Activated naive CD4-positive, alpha-beta T cell treated with anti-CD3 and anti-CD28 coated beads, Interleukin-2, amount 10 ng/mL, durations not matched to agents 7 days and 5 days (primary cell): ENCODE data around the gene SNAPC4.

ENCODE experiments used
- CTCF ChIA-PET: fragments of 350-600 bp; sonication (Branson Sonifier 250); formaldehyde crosslinking; loops from one replicate; lab custom pipeline; 2021; ENCODE audit warnings: antibody characterized with exemption; lab: Charles Lee
- DNase-seq: peaks from one replicate; pipeline ENCODE4 v3.0.0-alpha.2; 2020
- H3K27ac Mint-ChIP-seq: one replicate; pipeline ENCODE4 v1.8.0; 2021; ENCODE audit warnings: mild to moderate bottlenecking, moderate library complexity, mixed read lengths
- H3K27me3 Mint-ChIP-seq: one replicate; pipeline ENCODE4 v1.8.0; 2021; ENCODE audit warnings: mild to moderate bottlenecking, mixed read lengths
- H3K36me3 Mint-ChIP-seq: one replicate; pipeline ENCODE4 v1.8.0; 2021; ENCODE audit warnings: mixed read lengths
- H3K4me1 Mint-ChIP-seq: one replicate; pipeline ENCODE4 v1.8.0; 2021; ENCODE audit warnings: mixed read lengths
- H3K4me3 Mint-ChIP-seq: one replicate; pipeline ENCODE4 v1.8.0; 2021; ENCODE audit warnings: mild to moderate bottlenecking, moderate library complexity, mixed read lengths
- H3K9me3 Mint-ChIP-seq: one replicate; pipeline ENCODE4 v1.8.0; 2021; ENCODE audit warnings: mixed read lengths

The SNAPC4 gene

DNA sequence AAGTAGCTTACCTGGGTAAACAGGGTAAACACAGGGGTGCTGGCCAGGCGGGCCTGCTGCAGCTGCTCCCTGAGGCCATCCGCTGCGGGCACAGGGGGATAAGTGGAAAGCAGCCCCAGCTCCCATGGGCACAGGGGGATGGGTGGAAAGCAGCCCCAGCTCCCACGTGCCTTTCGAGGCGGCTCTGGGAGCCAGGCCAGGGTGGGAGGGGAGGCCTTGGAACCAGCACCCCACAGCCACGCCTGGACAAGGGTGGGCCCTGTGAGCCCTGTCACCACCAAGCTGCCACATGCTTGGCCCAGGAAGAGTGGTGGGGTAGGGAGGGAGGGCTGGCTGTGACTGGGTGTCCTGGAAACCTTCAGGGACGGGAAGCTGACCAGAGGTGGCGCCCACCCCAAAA is 18.7 kb downstream of the SNAPC4 start:
- CTCF ChIA-PET, result no interaction called here
- H3K4me3 Mint-ChIP-seq, result no peak overlapping the region
- H3K36me3 Mint-ChIP-seq, result peaks cover 11% of the 10 kb centered on the region
- H3K27ac Mint-ChIP-seq, result no peak overlapping the region
- H3K27me3 Mint-ChIP-seq, result no peaks in the 10 kb centered on the region
- no peaks in the 10 kb centered on the region for H3K4me1 Mint-ChIP-seq
- H3K9me3 Mint-ChIP-seq, result no peaks in the 10 kb centered on the region
- DNase-seq, result no peak

DNA sequence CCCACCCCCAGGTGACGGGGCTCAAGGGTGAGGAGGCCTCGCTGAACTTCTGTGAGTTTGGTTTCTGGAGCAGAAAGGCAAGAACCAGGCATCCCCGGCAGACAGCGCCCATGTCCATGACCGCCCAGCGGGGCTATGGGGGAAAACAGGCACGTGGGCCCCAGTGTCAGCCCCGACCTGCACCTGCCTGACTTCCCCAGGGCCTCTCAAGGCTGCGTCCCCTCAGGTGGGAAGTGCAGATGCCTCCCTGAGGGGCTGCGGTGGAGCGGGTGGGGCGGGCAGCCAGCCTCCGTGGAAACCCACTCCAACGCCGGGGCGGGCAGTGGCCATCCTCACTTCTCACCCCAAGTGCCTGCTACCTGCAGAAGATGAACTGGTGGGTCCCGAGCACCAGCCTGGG is 19.6 kb downstream of the SNAPC4 start:
- DNase-seq, result no peak
- H3K27me3 Mint-ChIP-seq, result no peaks in the 10 kb centered on the region
- CTCF ChIA-PET, result no interaction called here
- no peak overlapping the region for H3K4me3 Mint-ChIP-seq
- H3K9me3 Mint-ChIP-seq, result no peaks in the 10 kb centered on the region
- no peak overlapping the region for H3K27ac Mint-ChIP-seq
- H3K4me1 Mint-ChIP-seq, result no peaks in the 10 kb centered on the region
- H3K36me3 Mint-ChIP-seq, result peaks cover 9% of the 10 kb centered on the region

DNA sequence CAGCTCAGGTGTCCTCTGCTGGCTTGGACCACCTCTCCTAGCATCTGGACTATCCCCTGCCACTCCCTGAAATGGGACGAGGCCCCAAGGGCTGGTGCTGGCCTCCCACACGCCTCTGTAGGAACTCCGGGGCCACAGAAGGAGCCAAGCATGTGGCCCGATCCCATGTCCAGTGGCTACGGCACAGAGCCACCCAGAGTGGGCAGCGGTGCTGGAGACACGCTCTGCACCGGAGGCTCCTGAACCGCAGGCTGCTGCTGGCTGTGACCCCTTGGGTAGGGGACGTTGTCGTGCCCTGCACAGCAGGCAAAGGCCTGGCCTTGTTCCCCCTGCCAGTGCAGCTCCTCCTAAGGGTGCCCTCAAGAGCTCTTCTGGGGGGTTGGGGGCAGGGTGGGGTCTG is 20.1 kb downstream of the SNAPC4 start:
- Mint-ChIP-seq H3K4me1 (no peaks in the 10 kb centered on the region), H3K9me3 (no peaks in the 10 kb centered on the region), H3K36me3 (peaks cover 6% of the 10 kb centered on the region), H3K27me3 (no peaks in the 10 kb centered on the region), H3K27ac (no peak overlapping the region), H3K4me3 (no peak overlapping the region)
- DNase-seq, result no peak
- CTCF ChIA-PET, result no interaction called here

DNA sequence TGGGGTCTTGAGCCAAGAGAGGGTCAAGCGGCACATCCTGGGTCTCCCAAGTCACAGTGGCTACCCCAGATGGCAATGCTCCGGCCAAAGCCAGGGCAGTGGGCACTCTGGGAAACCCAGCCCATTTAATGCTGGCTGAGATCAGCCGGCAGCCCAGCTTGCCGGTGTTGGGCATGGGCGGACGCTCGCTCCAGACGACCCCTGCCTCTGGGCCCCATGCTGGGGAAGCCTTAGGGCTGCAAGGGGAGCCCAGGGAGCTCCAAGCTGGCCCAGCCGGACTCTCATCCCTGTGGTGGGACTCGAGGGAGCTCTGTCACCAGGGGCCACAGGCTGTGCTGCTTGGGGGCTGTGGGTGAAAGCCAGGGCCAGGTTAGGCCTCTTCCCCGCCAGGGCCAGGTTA is 20.6 kb downstream of the SNAPC4 start:
- CTCF ChIA-PET, result no interaction called here
- peaks cover 2% of the 10 kb centered on the region for H3K36me3 Mint-ChIP-seq

DNA sequence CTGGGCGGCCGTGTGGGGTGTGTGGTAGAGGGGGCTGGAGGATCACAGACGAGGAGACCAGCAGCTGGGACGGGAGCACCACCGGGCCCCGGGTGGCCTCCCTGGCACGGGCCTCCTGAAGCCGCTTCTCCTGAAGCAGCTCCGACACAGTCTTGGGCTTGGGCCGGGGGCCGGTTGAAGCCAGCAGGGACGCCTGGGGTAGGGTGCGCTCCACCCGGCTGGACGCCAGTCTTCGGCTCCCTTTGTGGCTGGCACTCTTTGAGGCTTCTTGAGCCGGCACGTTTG is 21.0 kb downstream of the SNAPC4 start:
- CTCF ChIA-PET, result no interaction called here
- peaks cover 2% of the 10 kb centered on the region for H3K36me3 Mint-ChIP-seq
- H3K4me3 Mint-ChIP-seq, result no peak overlapping the region
- H3K4me1 Mint-ChIP-seq, result no peaks in the 10 kb centered on the region
- no peaks in the 10 kb centered on the region for H3K27me3 Mint-ChIP-seq
- H3K27ac Mint-ChIP-seq, result no peak overlapping the region
- no peaks in the 10 kb centered on the region for H3K9me3 Mint-ChIP-seq
- DNase-seq, result no peak

More for the DNA sequence above, 20.6 kb downstream of the SNAPC4 start:
- Mint-ChIP-seq H3K4me3 (no peak overlapping the region), H3K27me3 (no peaks in the 10 kb centered on the region), H3K9me3 (no peaks in the 10 kb centered on the region), H3K4me1 (no peaks in the 10 kb centered on the region), H3K27ac (no peak overlapping the region)
- DNase-seq, result no peak

DNA sequence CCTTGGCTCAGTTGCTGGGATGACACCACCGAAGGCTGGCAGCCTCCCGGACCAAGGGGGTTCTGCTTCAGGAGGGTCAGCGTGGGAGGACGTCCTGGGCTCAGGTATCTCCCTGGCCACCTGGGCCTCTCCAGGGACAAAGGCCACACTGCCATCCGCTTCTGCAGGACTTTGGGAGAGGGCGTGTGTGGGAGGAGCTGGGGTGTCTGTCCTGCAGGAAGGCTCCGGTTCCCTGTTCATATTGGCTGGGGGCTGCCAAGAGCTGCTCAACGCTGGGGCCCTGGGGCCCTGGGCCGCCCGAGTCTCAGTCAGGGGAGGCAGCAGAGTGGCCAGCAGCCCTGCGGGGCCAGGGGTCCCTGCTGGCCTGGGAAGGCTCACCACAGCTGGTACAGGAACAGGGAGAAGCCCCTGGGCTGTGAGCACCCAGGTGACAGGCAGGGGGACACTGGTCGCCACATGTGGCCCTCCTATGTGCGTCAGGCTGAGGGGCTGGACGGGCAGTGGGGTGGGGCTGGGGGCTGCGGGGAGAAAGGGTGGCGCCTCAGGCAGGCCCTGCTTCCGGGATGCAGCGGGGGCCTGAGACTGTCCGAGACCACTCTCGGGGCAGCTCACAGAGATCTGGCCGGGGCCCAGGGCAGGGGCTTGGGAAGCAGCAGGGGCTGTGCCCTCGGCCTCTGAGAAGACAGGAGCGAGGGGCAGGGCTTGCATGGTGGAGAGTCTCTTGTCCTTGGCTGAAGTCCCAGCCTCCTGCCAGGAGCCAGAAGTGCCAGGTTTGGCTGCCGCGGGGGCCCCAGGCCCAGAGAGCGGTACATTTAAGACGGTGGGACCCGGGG is 21.6 kb downstream of the SNAPC4 start:
- Mint-ChIP-seq H3K27ac (no peak overlapping the region), H3K4me3 (no peak overlapping the region), H3K36me3 (no peaks in the 10 kb centered on the region), H3K4me1 (no peaks in the 10 kb centered on the region), H3K9me3 (no peaks in the 10 kb centered on the region), H3K27me3 (no peaks in the 10 kb centered on the region)
- DNase-seq, result no peak
- CTCF ChIA-PET, result no interaction called here

DNA sequence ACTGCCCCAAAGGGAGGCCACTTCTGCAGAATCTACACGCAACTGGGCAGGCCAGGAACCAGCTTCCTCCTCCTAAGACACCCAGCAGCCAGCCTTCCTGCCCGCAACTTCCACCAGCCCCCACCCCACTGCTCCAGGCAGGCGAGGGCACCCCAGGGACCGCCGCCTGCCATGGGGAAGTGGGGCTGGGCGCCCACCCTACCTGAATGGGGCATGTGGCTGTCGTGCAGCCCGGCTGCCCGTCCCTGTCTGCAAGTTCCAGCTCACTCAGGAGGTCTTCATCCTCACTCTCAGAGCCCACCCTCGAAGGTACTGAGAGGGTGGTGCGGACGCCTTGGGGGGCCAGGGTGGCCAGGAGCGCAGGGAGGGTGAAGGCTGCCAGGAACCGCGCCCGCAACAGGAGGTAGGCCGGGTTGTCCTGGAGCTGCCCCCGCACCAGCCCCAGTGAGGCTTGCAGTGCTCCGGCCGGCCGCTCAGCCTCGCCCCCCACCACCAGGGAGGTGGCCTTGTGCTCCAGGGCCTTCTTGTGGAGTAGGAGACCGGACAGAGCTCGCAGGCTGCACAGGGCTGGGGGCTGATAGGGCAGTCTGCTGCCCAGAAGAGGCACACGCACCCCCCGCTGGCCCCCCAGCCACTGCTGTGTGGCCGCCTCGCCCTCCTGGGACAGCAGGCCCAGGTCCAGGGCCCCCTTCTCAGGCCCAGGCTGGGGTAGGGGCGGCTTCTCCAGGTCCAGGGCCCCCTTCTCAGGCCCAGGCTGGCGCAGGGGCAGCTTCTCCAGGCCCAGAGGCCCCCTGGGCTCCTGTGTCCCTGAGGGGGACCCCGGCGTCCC is 22.4 kb downstream of the SNAPC4 start:
- Mint-ChIP-seq H3K4me3 (no peak overlapping the region), H3K27me3 (no peaks in the 10 kb centered on the region), H3K36me3 (no peaks in the 10 kb centered on the region), H3K27ac (no peak overlapping the region), H3K4me1 (no peaks in the 10 kb centered on the region), H3K9me3 (no peaks in the 10 kb centered on the region)
- DNase-seq, result no peak
- CTCF ChIA-PET, result no interaction called here

DNA sequence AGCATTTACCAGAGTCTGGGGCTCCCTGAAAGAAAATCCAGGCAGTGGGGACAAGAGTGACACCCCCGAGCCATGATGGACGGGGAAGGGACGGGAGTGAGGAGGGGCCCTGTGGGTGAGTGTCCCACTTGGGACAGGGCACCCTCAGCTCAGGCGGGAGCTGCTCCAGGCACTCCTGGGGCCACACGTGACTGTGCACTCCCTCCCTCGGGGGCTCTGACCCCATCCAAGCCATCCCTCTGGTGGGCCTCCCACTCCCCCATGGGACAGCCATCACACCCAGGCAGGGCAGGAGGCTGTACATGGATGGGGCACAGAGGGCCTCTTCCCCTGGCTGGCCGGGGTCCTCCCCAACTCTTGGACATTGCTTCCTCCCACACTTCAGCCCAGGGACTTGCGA is 23.5 kb downstream of the SNAPC4 start:
- no peaks in the 10 kb centered on the region for H3K27me3 Mint-ChIP-seq
- H3K36me3 Mint-ChIP-seq, result no peaks in the 10 kb centered on the region
- no peak overlapping the region for H3K27ac Mint-ChIP-seq
- H3K4me1 Mint-ChIP-seq, result no peaks in the 10 kb centered on the region
- CTCF ChIA-PET, result no interaction called here
- H3K4me3 Mint-ChIP-seq, result no peak overlapping the region
- DNase-seq, result no peak
- no peaks in the 10 kb centered on the region for H3K9me3 Mint-ChIP-seq

DNA sequence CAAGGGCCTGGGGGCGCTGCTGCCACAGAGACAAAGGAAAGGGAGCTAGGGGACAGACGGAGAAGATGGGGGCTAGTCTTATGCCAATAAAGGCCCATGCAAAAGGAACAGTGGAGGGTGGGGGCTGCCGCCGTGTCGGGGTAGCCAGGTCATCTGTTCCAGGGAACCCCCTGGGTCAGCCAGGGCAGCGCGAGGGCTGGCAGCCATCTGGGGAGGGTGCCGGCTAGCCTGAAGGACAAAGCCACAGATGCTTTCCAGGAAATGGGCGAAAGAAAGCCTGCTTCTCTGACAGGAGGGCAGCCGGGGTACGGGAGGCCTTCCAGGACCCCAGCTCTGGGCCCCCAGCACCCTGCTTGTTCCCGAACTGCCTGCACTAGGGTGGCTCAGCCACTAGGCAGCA is 24.9 kb downstream of the SNAPC4 start:
- no peaks in the 10 kb centered on the region for H3K9me3 Mint-ChIP-seq
- no peaks in the 10 kb centered on the region for H3K27me3 Mint-ChIP-seq
- no peaks in the 10 kb centered on the region for H3K36me3 Mint-ChIP-seq
- H3K4me1 Mint-ChIP-seq, result no peaks in the 10 kb centered on the region
- CTCF ChIA-PET, result interaction anchor here (0.6 kb wide), 1 partner anchor 26 kb away, joined by 3 read pairs; no protein-coding TSS in a partner anchor
- H3K27ac Mint-ChIP-seq, result no peak overlapping the region
- H3K4me3 Mint-ChIP-seq, result no peak overlapping the region
- DNase-seq, result no peak

DNA sequence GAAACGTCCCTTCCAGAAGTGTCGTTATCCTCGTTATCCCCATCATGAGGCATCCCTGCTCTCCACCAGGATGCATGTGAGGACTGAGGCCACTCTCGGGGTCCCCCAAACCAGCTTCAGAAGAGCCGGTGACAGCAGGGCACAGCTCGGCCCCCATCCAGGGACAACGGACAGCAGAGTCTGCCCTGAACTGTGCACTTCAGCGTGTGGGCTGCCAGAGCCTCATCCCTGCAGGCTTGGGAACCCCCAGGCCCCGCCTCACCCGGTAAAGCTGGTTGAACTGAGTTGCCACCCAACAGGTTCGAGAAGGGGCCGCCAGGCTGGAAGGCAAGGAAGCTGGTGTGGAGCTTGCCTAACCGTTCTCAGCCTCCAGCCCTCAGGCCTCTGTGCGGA is 25.8 kb downstream of the SNAPC4 start:
- H3K36me3 Mint-ChIP-seq, result no peaks in the 10 kb centered on the region
- DNase-seq, result no peak
- H3K27me3 Mint-ChIP-seq, result no peaks in the 10 kb centered on the region
- H3K4me3 Mint-ChIP-seq, result no peak overlapping the region
- CTCF ChIA-PET, result no interaction called here
- no peak overlapping the region for H3K27ac Mint-ChIP-seq
- no peaks in the 10 kb centered on the region for H3K9me3 Mint-ChIP-seq
- H3K4me1 Mint-ChIP-seq, result no peaks in the 10 kb centered on the region

DNA sequence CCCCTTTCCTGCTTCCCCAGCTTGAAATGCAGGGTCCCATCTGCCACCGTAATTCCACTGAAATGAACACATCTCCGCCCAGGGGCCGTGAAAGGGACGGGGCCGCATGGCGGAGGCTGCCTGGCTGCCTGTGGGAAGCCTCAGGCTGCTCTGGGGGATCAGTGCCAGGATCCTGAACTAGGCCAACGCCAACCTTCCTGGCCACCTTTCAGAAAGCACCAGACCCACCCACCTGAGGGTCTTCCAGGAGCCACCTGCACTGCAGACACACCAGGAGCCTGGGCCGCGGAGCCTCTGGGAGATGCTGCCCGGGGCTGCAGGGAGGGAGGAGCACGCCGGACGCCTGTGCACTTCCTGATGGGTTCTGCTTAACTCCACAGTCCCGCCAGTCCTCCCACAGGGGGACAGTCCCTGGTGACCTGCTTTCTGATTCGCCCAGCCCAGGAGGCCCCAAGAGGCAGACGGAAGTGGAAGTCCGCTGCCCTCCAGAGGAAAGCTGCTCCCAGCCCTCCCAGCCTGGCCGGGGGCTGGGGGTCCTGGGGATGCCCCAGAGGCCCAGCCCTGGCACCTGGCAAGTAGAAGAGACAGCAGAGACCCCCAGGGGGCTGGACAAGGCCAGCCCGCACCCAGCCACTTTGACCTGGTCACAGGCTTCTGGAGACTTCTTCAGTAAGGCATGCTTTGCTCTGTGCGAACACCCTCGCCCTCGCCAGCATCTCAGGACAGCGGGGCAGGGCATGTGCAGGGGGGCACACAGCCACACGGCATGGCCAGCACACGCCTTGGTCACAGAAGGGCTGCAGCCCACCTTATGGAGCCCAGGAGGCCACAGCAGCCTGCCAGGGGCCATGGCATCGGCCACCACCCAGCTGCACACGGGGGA is 26.4 kb downstream of the SNAPC4 start, which contains the start of gene CARD9:
CARD9 (minus strand) TSS at position 370 of the 883 bp plus-strand sequence. CDS start 1,591 bp downstream, outside the sequence.
- DNase-seq, result no peak
- Mint-ChIP-seq H3K27ac (no peak within 1 kb of the TSS), H3K27me3 (no peaks in the 10 kb centered on the region), H3K9me3 (no peaks in the 10 kb centered on the region), H3K4me1 (no peaks in the 10 kb centered on the region), H3K36me3 (no peaks in the 10 kb centered on the region), H3K4me3 (no peak within 1 kb of the TSS)
- CTCF ChIA-PET, result no interaction called here

DNA sequence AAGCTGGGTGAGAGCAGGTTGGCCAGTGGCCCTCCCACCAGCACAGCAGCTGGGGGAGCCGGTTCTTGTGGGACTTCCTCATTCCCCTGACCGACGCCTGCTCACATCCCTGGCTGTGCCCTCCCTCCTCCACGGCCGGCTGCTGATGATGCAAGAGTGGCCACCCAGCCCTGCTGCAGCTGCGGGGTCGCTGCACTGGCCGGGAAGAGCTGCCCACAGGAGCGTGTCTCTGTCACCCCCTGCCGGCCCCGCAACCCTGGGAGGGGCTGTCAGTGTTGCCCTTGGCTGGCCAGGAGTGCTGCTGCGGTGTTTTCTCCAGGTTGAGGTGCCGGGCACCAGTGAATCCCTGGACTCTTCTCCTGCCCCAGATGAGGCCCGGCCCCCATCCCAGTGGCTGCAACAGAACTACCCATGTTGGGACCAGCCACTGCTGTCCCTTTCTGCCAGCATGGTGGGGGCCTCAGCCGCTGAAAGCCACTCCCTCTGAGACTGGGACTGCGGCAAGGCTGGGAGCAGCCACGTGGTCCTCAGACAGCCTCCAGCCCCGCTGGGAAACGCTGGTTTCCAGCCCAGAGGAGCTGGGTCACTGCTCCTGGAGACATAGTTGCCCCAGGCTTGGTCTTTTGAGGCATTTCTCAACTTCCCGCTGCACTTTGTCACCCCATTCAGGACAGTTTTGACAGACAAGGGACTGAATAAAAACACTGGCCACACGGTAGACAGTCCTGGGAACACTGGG is 27.2 kb downstream of the SNAPC4 start:
- Mint-ChIP-seq H3K4me3 (no peak overlapping the region), H3K36me3 (no peaks in the 10 kb centered on the region), H3K9me3 (no peaks in the 10 kb centered on the region), H3K4me1 (no peaks in the 10 kb centered on the region), H3K27ac (no peak overlapping the region), H3K27me3 (no peaks in the 10 kb centered on the region)
- CTCF ChIA-PET, result interaction anchor here (0.6 kb wide), 1 partner anchor 32 kb away, joined by 3 read pairs; no protein-coding TSS in a partner anchor
- DNase-seq, result no peak

DNA sequence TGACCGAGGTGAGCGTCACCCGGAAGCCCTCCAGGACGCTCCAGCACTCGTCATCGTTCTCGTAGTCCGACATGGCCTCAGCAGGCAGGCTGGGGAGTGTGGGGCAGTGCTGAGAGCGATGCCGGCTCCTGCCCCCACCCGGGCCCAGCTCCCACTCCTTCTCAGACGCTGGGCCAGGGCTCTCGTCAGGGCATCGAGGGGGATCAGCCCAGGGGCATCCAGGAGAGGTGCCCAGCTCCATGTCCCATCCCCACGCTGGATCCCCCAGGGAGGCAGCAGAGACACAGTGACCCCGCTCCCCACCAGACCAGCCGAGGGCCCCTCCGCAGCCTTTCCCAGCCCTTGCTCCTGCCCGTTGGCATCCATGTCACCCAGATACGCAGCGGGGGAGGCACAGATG is 28.0 kb downstream of the SNAPC4 start:
- Mint-ChIP-seq H3K4me1 (no peaks in the 10 kb centered on the region), H3K27me3 (no peaks in the 10 kb centered on the region), H3K9me3 (no peaks in the 10 kb centered on the region), H3K27ac (no peak overlapping the region), H3K36me3 (no peaks in the 10 kb centered on the region), H3K4me3 (no peak overlapping the region)
- no peak for DNase-seq
- CTCF ChIA-PET, result interaction anchor here (0.6 kb wide), 1 partner anchor 32 kb away, joined by 3 read pairs; no protein-coding TSS in a partner anchor

DNA sequence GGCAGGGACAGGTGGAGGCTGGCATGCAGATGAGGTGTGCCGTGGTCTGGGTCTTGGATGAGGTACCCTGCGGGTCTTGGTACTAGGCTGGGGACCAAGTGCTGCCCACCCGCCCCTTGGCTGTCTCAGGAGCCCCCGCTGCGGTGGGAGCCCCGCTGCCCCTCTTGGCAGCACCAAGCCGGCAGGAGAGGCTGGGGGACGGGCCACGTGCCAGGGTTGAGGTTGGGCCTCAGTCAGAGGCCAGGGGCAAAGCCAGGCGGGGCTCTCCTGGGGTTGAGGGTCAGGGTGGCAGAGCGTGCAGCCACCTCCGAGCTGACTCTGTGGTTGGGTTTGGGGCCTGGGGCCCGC is 28.5 kb downstream of the SNAPC4 start:
- Mint-ChIP-seq H3K4me1 (no peaks in the 10 kb centered on the region), H3K4me3 (no peak overlapping the region)
- CTCF ChIA-PET, result no interaction called here

More for the DNA sequence above, 28.5 kb downstream of the SNAPC4 start:
- Mint-ChIP-seq H3K27ac (no peak overlapping the region), H3K27me3 (no peaks in the 10 kb centered on the region), H3K36me3 (no peaks in the 10 kb centered on the region), H3K9me3 (no peaks in the 10 kb centered on the region)
- DNase-seq, result no peak
